Left lung (tissue), 10 donors: ENCODE results near the gene OR2Y1. TPM values are rescaled to one million over a fixed set of nuclear protein-coding genes. Genes with fewer than 3 reads are reported as not detected.

Experiments
- ATAC-seq: fragments of 200-7000 bp; cut with Tn5 transposase; one replicate; pipeline ENCODE4 v1.9.1; 2020; ENCODE audit warnings: moderate library complexity
- DNase-seq, 4 donors: peaks; one replicate each; pipeline ENCODE4 v3.0.0-alpha.2; 2013 to 2020
- H3K27ac ChIP-seq, 2 donors: fragments of 200-600 bp; sonication (generic) in 1 of 2; one replicate each; pipeline versions ENCODE4 v1.5.0 to v1.8.0; 2020 to 2021
- H3K27me3 ChIP-seq, 2 donors: fragments of 200-600 bp; sonication (generic) in 1 of 2; one replicate each; pipeline versions ENCODE4 v1.5.0 to v1.8.0; 2020 to 2021
- H3K36me3 ChIP-seq, 2 donors: fragments of 200-600 bp; sonication (generic) in 1 of 2; one replicate each; pipeline versions ENCODE4 v1.5.0 to v1.8.0; 2020 to 2021
- H3K4me1 ChIP-seq, 2 donors: fragments of 200-600 bp; one replicate each; pipeline ENCODE4 v1.8.0; 2021
- H3K4me3 ChIP-seq, 2 donors: fragments of 200-600 bp; sonication (generic) in 1 of 2; one replicate each; pipeline versions ENCODE4 v1.5.0 to v1.8.0; 2020 to 2021; ENCODE audit warnings: mild to moderate bottlenecking in 1 of 2
- H3K9me3 ChIP-seq, 2 donors: fragments of 200-600 bp; sonication (generic) in 1 of 2; one replicate each; pipeline versions ENCODE4 v1.5.0 to v1.8.0; 2020 to 2021
- intact Hi-C, 2 donors: fragments of 100-400 bp; cut with DNase I; formaldehyde crosslinking; loops; one replicate each; pipeline versions ENCODE4 v1.11.2 to v1.14.2; 2022
- polyA plus RNA-seq, 6 donors: library from polyadenylated mRNA; unstranded; fragments of 120-200 nt; gene quantifications; one replicate each; pipeline ENCODE4 v1.2.1, GENCODE V29; 2013; ENCODE audit not compliant: insufficient read length in 6 of 6
- total RNA-seq, 2 donors: library from RNA; stranded (reverse); fragmentation: NEBNext Ultra II Directional; extraction: Animal tissue kit (Norgen Biotek cat#: 25700); gene quantifications; one replicate each; pipeline ENCODE4 v1.2.1, GENCODE V29; 2021
- TF ChIP-seq, protein P1 (sequence below), 2 donors: fragments of 200-600 bp; sonication (generic) in 1 of 2; IDR thresholded peaks; one replicate each; pipeline versions ENCODE4 v1.5.0 to v1.8.0; 2021; ENCODE audit warnings: antibody characterized with exemption in 2 of 2
- donor health status: DM: no; HTN: yes; CAD: no.
- donor health status: DM: no; HTN: no; CAD: no.

Gene OR2Y1
- total and polyA plus RNA-seq, 8 donors = not detected

DNA sequence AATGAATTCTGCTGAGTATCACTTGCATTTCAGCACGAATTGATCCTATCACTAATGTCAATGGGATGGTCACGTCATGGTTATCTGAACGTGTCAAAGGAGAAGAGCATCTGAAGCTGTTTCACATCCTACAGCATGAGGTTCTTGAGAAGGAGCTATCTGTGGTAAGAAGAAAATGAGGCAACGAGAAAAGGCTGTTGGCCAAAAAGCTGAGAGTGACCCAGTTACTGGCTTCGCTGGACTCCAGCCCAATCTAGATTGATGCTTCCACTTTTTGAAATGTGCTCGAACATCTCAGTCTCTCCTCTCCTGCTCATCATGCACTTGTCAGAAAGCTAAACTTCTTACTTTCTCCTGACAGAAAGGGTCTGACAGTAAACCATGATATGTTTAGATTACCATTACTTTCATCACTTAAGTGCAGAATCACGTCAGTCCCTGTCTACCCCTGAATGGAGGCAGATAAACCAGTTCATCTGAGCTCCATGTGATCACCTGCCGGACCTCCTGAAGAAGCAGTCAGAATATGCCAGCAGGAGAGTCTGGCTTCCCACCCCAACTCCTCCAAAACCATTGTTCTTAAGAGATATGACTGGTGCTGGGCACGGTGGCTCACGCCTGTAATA, 40.2 kb upstream of the OR2Y1 start:
- Histone ChIP-seq H3K36me3 (no peaks in the 10 kb centered on the region), H3K9me3 (no peaks in the 10 kb centered on the region), H3K27ac (no peak overlapping the region), H3K4me3 (no peak overlapping the region), H3K27me3 (no peaks in the 10 kb centered on the region), H3K4me1 (peaks cover 4 to 8% of the 10 kb centered on the region in 2 donors)
- DNase-seq (no peak), ATAC-seq (no peak)
- TF ChIP-seq, protein P1, sequence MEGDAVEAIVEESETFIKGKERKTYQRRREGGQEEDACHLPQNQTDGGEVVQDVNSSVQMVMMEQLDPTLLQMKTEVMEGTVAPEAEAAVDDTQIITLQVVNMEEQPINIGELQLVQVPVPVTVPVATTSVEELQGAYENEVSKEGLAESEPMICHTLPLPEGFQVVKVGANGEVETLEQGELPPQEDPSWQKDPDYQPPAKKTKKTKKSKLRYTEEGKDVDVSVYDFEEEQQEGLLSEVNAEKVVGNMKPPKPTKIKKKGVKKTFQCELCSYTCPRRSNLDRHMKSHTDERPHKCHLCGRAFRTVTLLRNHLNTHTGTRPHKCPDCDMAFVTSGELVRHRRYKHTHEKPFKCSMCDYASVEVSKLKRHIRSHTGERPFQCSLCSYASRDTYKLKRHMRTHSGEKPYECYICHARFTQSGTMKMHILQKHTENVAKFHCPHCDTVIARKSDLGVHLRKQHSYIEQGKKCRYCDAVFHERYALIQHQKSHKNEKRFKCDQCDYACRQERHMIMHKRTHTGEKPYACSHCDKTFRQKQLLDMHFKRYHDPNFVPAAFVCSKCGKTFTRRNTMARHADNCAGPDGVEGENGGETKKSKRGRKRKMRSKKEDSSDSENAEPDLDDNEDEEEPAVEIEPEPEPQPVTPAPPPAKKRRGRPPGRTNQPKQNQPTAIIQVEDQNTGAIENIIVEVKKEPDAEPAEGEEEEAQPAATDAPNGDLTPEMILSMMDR (IDR thresholded peaks at IDR 0.05) = no peak
- intact Hi-C loops = no loop called here

DNA sequence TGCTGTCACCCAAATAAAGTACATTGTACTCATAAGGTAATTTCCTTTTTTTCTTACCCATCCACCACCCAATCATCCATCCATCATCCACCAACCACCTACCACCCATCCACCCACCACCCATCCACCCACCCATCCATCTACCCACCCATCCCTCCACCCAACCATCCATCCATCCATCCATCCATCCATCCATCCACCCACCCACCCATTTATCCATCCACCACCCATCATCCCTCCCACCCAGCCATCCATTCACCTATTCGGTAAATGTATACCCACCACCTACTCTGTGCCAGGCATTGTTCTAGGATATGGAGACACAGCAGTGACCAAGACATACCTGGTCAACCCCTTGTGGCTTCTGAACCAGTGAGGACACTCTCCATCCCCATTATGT, 37.6 kb upstream of the OR2Y1 start:
- Histone ChIP-seq H3K27ac (no peak overlapping the region), H3K4me3 (no peak overlapping the region), H3K27me3 (peaks cover 0 to 8% of the 10 kb centered on the region in 2 donors), H3K4me1 (no peaks in the 10 kb centered on the region), H3K9me3 (peaks cover 0 to 5% of the 10 kb centered on the region in 2 donors), H3K36me3 (no peaks in the 10 kb centered on the region)
- no peak for ATAC-seq
- TF ChIP-seq, protein P1 (IDR thresholded peaks at IDR 0.05) = no peak
- no peak for DNase-seq
- intact Hi-C loops = no loop called here

DNA sequence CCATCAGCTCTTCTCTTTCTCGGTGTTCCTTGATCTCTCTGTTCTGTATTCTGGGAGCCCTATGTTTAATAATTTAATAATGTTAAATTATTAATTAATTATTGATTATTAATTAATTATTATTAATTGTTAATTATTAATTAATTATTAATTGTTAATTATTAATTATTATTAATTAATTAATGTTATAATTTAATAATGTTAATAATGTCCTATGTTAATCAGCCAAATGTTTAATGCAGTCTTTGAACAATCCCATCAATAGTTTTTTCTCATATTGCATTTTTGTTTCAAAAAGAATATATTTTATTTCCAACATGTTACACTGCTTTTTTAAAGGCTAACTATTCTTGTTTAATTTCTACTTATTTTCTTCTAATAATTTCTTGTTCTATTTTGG, 36.5 kb upstream of the OR2Y1 start:
- H3K4me3 ChIP-seq = no peak overlapping the region
- H3K36me3 ChIP-seq = no peaks in the 10 kb centered on the region
- H3K9me3 ChIP-seq = peaks cover 0 to 12% of the 10 kb centered on the region in 2 donors
- no peak for ATAC-seq
- DNase-seq = no peak
- H3K4me1 ChIP-seq = no peaks in the 10 kb centered on the region
- intact Hi-C loops = no loop called here
- TF ChIP-seq, protein P1 (IDR thresholded peaks at IDR 0.05) = no peak
- H3K27ac ChIP-seq = no peak overlapping the region
- peaks cover 0 to 8% of the 10 kb centered on the region in 2 donors for H3K27me3 ChIP-seq

DNA sequence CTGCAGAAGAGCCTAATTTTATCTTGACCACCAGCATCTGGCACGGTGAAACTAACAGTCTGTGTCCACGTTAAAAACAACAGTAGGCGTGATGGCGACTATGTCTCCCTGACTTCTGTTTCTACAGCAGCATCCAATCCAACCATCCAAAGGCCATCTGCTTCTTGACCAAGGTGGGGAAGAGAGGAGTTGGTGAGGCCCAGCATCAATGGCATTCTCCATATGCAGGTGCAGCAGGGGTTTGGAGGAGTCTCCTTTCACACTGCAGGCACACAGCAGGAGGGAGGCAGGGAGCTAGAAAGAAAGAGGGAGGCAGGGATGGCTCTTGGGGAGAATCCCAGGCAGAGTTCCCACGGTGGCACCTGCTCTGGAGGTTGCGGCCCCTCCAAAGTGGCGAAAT, 35.8 kb upstream of the OR2Y1 start:
- H3K9me3 ChIP-seq = peaks cover 0 to 12% of the 10 kb centered on the region in 2 donors
- H3K27me3 ChIP-seq = peaks cover 0 to 8% of the 10 kb centered on the region in 2 donors
- H3K27ac ChIP-seq = no peak overlapping the region
- ATAC-seq (no peak), DNase-seq (no peak)
- no peaks in the 10 kb centered on the region for H3K36me3 ChIP-seq
- intact Hi-C loops = no loop called here
- TF ChIP-seq, protein P1 (IDR thresholded peaks at IDR 0.05) = no peak
- no peak overlapping the region for H3K4me3 ChIP-seq
- H3K4me1 ChIP-seq = no peaks in the 10 kb centered on the region

DNA sequence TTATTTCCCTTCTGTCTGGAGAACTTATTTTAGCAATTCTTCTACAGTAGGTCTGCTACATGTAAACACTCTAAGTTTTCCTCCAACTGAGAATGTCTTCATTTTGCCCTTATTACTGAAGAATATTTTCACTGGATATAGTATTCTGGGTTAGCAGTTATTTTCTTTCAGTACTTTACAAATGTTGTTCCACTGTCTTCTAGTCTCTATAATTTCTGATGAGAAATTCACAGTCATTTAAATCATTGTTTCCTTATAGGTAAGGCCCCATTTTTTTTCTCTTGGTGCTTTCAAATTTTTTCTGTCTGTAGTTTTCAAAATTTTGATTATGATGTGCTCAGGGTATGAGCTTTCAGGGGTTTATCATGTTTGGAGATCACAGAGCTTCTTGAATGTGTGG, 32.0 kb upstream of the OR2Y1 start:
- Histone ChIP-seq H3K27me3 (peaks cover 0 to 8% of the 10 kb centered on the region in 2 donors), H3K36me3 (no peaks in the 10 kb centered on the region), H3K4me3 (no peak overlapping the region), H3K27ac (no peak overlapping the region), H3K4me1 (no peaks in the 10 kb centered on the region), H3K9me3 (peaks cover 0 to 19% of the 10 kb centered on the region in 2 donors)
- intact Hi-C loops = no loop called here
- DNase-seq = no peak
- no peak for ATAC-seq
- TF ChIP-seq, protein P1 (IDR thresholded peaks at IDR 0.05) = no peak
